AG04449 (cell line): Measurements from ENCODE around the gene FAM227B.

ENCODE experiments used
- CTCF ChIA-PET: fragments of 350-600 bp; formaldehyde crosslinking; extraction: SDS; loops from one replicate; lab custom pipeline; 2021; ENCODE audit warnings: antibody characterized with exemption; lab: Yijun Ruan, JAX
- POLR2A ChIA-PET: fragments of 400-600, 350-600 bp; formaldehyde crosslinking; extraction: SDS; loops from one replicate; lab custom pipeline; 2020; ENCODE audit warnings: antibody characterized with exemption, inconsistent platforms; lab: Yijun Ruan, JAX
- DNase-seq: peaks from one replicate; pipeline ENCODE4 v3.0.0-alpha.2; 2010; ENCODE audit warnings: low read depth, low spot score
- H3K4me3 ChIP-seq: 2 replicates; pipeline ENCODE4 v1.5.1; 2011; ENCODE audit warnings: low read depth, mild to moderate bottlenecking, control low read depth, low read length
- TF ChIP-seq, protein P1 (sequence below): IDR thresholded peaks from one replicate; pipeline ENCODE4 v1.5.1; 2011; ENCODE audit warnings: mild to moderate bottlenecking, moderate library complexity, low read length, control low read depth, inconsistent platforms; ENCODE audit not compliant: insufficient read depth; ENCODE audit errors: missing control alignments

Gene FAM227B

DNA sequence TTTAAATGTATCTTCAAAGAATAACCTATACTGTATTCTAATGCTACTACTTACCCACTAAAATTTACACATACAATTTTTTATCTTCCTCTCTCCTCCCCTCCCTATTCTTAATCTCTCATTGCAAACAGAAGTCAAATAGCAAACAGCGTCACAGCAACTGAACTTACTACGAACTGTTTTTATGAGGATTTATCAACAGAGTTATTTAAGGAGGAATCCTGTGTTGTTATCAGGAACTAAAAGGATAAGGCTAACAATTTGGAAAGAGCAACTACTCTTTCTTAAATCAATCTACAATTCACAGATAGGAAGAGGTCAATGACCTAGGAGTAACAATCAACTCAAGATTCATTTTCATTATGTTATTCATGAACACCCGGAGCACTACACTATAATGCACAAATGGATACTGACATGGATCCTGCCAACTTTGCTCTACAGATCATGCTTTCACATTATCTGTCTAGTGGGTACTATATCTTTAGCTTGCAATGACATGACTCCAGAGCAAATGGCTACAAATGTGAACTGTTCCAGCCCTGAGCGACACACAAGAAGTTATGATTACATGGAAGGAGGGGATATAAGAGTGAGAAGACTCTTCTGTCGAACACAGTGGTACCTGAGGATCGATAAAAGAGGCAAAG lies 196.6 kb downstream of the FAM227B start:
- H3K4me3 ChIP-seq, result peak overlapping the region; percentile 57
- TF ChIP-seq, protein P1, sequence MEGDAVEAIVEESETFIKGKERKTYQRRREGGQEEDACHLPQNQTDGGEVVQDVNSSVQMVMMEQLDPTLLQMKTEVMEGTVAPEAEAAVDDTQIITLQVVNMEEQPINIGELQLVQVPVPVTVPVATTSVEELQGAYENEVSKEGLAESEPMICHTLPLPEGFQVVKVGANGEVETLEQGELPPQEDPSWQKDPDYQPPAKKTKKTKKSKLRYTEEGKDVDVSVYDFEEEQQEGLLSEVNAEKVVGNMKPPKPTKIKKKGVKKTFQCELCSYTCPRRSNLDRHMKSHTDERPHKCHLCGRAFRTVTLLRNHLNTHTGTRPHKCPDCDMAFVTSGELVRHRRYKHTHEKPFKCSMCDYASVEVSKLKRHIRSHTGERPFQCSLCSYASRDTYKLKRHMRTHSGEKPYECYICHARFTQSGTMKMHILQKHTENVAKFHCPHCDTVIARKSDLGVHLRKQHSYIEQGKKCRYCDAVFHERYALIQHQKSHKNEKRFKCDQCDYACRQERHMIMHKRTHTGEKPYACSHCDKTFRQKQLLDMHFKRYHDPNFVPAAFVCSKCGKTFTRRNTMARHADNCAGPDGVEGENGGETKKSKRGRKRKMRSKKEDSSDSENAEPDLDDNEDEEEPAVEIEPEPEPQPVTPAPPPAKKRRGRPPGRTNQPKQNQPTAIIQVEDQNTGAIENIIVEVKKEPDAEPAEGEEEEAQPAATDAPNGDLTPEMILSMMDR, result no peak
- ChIA-PET CTCF (interaction anchor here (1.0 to 4.5 kb wide), 4 partner anchors 148 to 188 kb away, joined by 4 to 184 read pairs (median 26); no protein-coding TSS in a partner anchor), POLR2A (no interaction called here)
- DNase-seq, result no peak

DNA sequence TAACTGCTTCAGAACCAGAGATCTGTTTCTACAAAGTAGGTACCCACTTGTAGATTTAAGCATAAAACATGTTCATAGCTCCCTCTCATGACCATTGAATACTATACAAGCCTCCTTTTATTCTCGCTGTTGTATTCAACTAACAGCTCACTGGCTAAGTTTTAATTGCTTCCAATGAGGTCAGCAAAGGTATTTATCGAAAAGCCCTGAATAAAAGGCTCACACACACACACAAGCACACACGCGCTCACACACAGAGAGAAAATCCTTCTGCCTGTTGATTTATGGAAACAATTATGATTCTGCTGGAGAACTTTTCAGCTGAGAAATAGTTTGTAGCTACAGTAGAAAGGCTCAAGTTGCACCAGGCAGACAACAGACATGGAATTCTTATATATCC lies 197.6 kb downstream of the FAM227B start, which contains the start of gene FGF7:
TSS of gene FGF7 (plus strand) at position 222 of the 400 bp plus-strand sequence. CDS start 1,056 bp downstream, outside the sequence.
- peak; percentile 76 for DNase-seq
- CTCF ChIA-PET, result interaction anchor here (0.8 to 4.5 kb wide), 37 partner anchors 10 to 893 kb away, joined by 3 to 184 read pairs (median 5); partner anchors contain the start of genes COPS2, FAM227B and GALK2
- POLR2A ChIA-PET, result interaction anchor here (0.8 to 1.0 kb wide), 2 partner anchors 180 to 409 kb away, joined by 3 read pairs; no protein-coding TSS in a partner anchor
- TF ChIP-seq, protein P1, result no peak
- H3K4me3 ChIP-seq, result peak within 1 kb of the TSS; percentile 57

DNA sequence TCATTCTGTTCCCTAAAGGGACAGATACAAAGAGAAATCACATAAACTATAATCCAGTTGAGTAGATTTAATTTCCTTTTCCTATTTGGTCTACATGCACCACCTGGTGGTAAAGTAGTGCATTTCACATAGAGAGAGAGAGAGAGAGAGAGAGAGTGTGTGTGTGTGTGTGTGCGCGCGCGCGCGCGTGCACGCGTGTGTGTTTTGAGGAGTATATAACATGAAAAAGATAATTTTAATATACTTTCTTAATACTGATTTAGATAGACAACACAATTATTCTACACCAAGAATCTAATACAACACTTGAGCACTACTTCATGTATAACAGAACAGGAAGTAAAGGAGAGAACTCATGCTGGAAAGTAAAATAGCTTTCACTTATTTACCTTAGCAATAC lies 198.6 kb downstream of the FAM227B start:
- CTCF ChIA-PET, result interaction anchor here (0.7 to 4.5 kb wide), 50 partner anchors 9 to 894 kb away, joined by 3 to 184 read pairs (median 4); partner anchors contain the start of genes COPS2, FAM227B, GALK2 and SHC4
- H3K4me3 ChIP-seq, result no peak overlapping the region
- TF ChIP-seq, protein P1, result peak; percentile 45
- POLR2A ChIA-PET, result no interaction called here
- no peak for DNase-seq

DNA sequence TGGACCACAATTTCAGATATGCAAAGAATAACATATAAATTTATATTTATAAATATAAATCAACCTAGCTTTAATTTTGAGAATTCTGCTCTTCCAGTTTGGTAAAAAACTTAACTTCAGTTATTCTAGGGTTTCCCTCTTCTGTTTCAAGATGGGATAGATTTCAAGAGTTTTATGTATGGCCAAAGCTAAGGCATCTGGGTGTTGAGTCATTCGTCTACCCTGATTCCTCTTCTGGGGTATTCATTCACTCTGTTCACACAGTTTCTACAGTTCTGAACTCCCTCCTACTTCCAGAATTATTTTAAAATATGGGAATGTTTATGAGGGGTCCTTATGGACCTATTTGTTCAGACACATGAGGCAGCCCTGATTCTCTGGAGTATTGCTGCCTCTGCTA lies 201.8 kb downstream of the FAM227B start:
- TF ChIP-seq, protein P1, result no peak
- H3K4me3 ChIP-seq, result no peak overlapping the region
- no peak for DNase-seq
- ChIA-PET CTCF (interaction anchor here (0.9 to 2.8 kb wide), 5 partner anchors 11 to 557 kb away, joined by 3 to 22 read pairs (median 4); no protein-coding TSS in a partner anchor), POLR2A (no interaction called here)

DNA sequence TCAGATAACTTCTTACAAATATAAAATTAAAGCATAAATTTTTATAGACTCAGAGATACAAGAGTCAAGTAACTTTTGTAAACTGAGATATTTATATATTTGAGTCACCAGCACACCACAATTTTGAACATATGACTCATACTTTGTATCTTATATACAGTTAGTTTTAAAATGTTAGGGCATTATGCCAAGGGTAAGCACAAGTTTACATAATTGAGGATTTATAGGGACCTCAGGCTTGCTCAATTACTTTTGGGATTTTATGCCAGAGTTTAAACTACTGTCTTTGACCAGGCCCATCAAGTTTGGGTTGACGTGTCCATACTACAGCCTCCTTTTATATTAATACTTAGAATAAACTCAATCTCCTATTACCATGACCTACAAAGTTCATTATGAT lies 205.0 kb downstream of the FAM227B start:
- POLR2A ChIA-PET, result no interaction called here
- TF ChIP-seq, protein P1, result no peak
- DNase-seq, result peak; percentile 82
- H3K4me3 ChIP-seq, result no peak overlapping the region
- CTCF ChIA-PET, result interaction anchor here (1.2 to 1.4 kb wide), 2 partner anchors 180 to 553 kb away, joined by 4 to 9 read pairs; no protein-coding TSS in a partner anchor

DNA sequence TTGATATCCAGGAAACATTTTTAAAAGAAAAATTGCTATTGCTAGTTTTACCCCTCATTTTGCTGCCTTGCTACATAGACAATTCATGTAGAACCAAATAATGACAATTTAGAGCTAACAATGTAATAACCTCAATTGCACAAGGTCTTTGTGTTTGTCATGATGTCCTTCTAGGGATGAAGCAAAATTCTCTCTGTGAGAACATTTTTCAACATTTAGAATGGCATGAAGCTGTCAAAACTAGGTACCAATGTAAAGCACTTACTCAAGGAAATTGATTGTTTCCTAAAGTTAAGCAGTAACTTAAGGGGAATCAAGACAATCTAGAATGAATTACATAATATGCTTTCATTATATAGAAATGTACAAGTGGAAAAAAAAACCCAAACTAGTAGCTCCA lies 205.5 kb downstream of the FAM227B start:
- DNase-seq, result no peak
- no peak overlapping the region for H3K4me3 ChIP-seq
- ChIA-PET CTCF (interaction anchor here (1.2 to 1.4 kb wide), 2 partner anchors 180 to 552 kb away, joined by 4 to 9 read pairs; no protein-coding TSS in a partner anchor), POLR2A (no interaction called here)
- TF ChIP-seq, protein P1, result no peak
